ENCODE data around the gene DLX2. TPM values are rescaled to one million over a fixed set of nuclear protein-coding genes. Genes with fewer than 3 reads are reported as not detected.
"Not testable (repeated sequence)": the region's sequence is repeated elsewhere in the genome, so short reads cannot be mapped to it uniquely, and the experiment has no call there.

DLX2 gene
- total RNA-seq, 4 donors from 2014 or later = not detected

- H3K27me3 ChIP-seq = no peaks in the 10 kb centered on the region
- no peak for TF ChIP-seq POLR2A (IDR thresholded peaks at IDR 0.05)
- TF ChIP-seq, protein P1, sequence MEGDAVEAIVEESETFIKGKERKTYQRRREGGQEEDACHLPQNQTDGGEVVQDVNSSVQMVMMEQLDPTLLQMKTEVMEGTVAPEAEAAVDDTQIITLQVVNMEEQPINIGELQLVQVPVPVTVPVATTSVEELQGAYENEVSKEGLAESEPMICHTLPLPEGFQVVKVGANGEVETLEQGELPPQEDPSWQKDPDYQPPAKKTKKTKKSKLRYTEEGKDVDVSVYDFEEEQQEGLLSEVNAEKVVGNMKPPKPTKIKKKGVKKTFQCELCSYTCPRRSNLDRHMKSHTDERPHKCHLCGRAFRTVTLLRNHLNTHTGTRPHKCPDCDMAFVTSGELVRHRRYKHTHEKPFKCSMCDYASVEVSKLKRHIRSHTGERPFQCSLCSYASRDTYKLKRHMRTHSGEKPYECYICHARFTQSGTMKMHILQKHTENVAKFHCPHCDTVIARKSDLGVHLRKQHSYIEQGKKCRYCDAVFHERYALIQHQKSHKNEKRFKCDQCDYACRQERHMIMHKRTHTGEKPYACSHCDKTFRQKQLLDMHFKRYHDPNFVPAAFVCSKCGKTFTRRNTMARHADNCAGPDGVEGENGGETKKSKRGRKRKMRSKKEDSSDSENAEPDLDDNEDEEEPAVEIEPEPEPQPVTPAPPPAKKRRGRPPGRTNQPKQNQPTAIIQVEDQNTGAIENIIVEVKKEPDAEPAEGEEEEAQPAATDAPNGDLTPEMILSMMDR (IDR thresholded peaks at IDR 0.05 in 4 of 5, conservative IDR thresholded peaks at IDR 0.05 in 1 of 5) = no peak
- intact Hi-C loops (cut with DNase I; ENCODE audit: low total_unique reads) (no loop called here), in situ Hi-C loops (cut with MboI; ENCODE audit: low sequenced_read_pairs in 4 of 4) (no loop called here)
- no peaks in the 10 kb centered on the region for H3K4me1 ChIP-seq
- ATAC-seq (no peak), DNase-seq (no peak)
- no peaks in the 10 kb centered on the region for H3K36me3 ChIP-seq
- no peaks in the 10 kb centered on the region for H3K9me3 ChIP-seq
- no peak overlapping the region for H3K27ac ChIP-seq
- no peak overlapping the region for H3K4me3 ChIP-seq
These were observed 40.2 kb downstream of the DLX2 start for GRCh38 chr2:172062402-172063004.

DNA sequence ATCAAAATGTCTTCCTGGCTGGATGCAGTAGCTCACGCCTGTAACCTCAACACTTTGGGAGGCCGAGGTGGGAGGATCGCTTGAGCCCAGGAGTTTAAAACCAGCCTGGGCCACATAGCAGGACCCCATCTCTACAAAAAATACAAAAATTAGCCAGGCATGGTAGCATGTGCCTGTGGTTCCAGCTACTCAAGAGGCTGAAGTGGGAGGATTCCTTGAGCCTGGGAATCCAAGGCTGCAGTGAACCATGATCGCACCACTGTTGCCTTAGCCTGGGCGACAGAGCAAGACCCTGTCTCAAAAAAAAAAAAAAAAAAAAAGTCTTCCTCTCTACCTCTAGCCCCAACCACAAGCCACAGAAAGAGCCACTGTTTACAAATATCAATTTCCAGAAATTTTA is 42.6 kb downstream of the DLX2 start:
- in situ Hi-C loops (cut with MboI; ENCODE audit: low sequenced_read_pairs in 4 of 4); DNase-seq; ATAC-seq; H3K4me3 ChIP-seq; intact Hi-C loops (cut with DNase I; ENCODE audit: low total_unique reads); H3K27me3 ChIP-seq; H3K9me3 ChIP-seq; H3K4me1 ChIP-seq; H3K27ac ChIP-seq; H3K36me3 ChIP-seq: not testable (repeated sequence)

DNA sequence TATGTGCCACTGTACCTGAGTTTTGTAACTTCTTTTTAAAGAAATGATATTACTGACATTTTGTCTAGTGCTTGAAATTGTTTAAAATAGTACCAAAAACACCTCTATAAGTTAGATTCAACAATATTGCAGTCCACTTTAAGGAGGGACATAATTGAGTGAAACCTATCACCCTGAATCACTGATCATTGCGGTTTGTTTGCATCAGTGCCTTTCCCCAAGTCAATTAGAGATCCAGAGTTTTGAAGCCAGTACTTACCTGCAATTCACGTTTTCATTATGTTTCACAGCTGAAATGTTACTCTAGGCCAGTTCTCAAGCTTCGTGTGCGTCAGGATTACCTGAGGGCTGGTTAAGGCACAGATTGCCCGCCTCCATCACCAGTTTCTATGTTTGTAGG is 44.0 kb downstream of the DLX2 start:
- TF ChIP-seq POLR2A (IDR thresholded peaks at IDR 0.05) = no peak
- TF ChIP-seq, protein P1 (IDR thresholded peaks at IDR 0.05 in 4 of 5, conservative IDR thresholded peaks at IDR 0.05 in 1 of 5) = no peak
- Histone ChIP-seq H3K27me3 (no peaks in the 10 kb centered on the region), H3K9me3 (no peaks in the 10 kb centered on the region), H3K4me1 (no peaks in the 10 kb centered on the region), H3K36me3 (no peaks in the 10 kb centered on the region), H3K27ac (no peak overlapping the region), H3K4me3 (no peak overlapping the region)
- ATAC-seq (no peak), DNase-seq (no peak)
- in situ Hi-C loops (cut with MboI; ENCODE audit: low sequenced_read_pairs in 4 of 4) (no loop called here), intact Hi-C loops (cut with DNase I; ENCODE audit: low total_unique reads) (no loop called here)

DNA sequence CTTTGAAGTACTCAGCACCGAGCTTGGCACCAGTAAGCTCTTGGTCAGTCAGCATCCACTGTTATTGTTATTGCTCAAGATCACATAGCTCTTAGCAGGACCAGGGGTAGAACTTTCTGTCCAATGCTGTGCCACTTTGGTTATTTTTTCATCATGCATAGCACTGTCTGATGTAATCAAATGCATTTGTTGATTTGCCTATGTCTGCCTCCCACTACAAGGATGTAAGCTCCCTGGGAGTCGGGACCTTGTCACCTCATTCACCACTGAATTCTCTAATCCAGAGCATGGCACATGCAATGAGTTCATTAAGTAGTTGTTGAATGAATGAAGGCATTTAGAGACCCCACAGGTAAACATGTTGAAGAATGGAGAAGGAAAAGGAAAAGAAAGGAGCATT is 46.4 kb downstream of the DLX2 start:
- in situ Hi-C loops (cut with MboI; ENCODE audit: low sequenced_read_pairs in 4 of 4) = no loop called here
- intact Hi-C loops (cut with DNase I; ENCODE audit: low total_unique reads) = no loop called here
- no peak for DNase-seq
- Histone ChIP-seq H3K4me1 (no peaks in the 10 kb centered on the region), H3K4me3 (no peak overlapping the region), H3K36me3 (no peaks in the 10 kb centered on the region), H3K27ac (no peak overlapping the region), H3K27me3 (no peaks in the 10 kb centered on the region), H3K9me3 (no peaks in the 10 kb centered on the region)
- ATAC-seq = no peak
- no peak for TF ChIP-seq POLR2A (IDR thresholded peaks at IDR 0.05)
- TF ChIP-seq, protein P1 (IDR thresholded peaks at IDR 0.05 in 4 of 5, conservative IDR thresholded peaks at IDR 0.05 in 1 of 5) = no peak

DNA sequence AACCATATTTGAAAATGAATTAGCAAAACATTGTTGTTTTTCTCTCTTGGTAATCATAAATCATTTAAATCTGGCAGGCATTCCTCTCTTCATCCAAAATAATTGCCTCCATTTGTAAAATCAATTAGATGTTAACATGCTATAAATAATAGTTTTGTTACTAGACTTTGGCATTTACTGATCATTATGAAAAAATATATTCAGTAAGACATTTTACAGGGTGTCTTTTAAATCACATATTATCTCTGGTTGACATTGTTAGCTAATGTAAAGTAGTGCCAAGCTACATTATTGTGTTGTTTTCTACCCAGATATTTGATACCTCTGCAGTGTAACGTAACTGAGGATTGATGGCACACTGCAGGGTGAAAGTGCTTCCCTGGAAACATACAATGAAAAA is 49.2 kb downstream of the DLX2 start:
- H3K36me3 ChIP-seq = no peaks in the 10 kb centered on the region
- H3K27me3 ChIP-seq = no peaks in the 10 kb centered on the region
- intact Hi-C loops (cut with DNase I; ENCODE audit: low total_unique reads) (no loop called here), in situ Hi-C loops (cut with MboI; ENCODE audit: low sequenced_read_pairs in 4 of 4) (no loop called here)
- H3K4me3 ChIP-seq = no peak overlapping the region
- H3K9me3 ChIP-seq = no peaks in the 10 kb centered on the region
- no peak overlapping the region for H3K27ac ChIP-seq
- H3K4me1 ChIP-seq = no peaks in the 10 kb centered on the region
- DNase-seq (no peak), ATAC-seq (no peak)
- TF ChIP-seq, protein P1 (IDR thresholded peaks at IDR 0.05 in 4 of 5, conservative IDR thresholded peaks at IDR 0.05 in 1 of 5) = no peak
- no peak for TF ChIP-seq POLR2A (IDR thresholded peaks at IDR 0.05)

Data from gastrocnemius medialis (tissue), 4 donors.